Mononuclear cell (primary cell): ENCODE results near the gene DIAPH3. TPM values are rescaled to one million over a fixed set of nuclear protein-coding genes. Genes with fewer than 3 reads are reported as not detected.

Experiments used
- H3K27me3 ChIP-seq: 2 replicates; pipeline ENCODE4 v1.6.0; 2011; ENCODE audit warnings: low read length, control low read depth; ENCODE audit not compliant: insufficient read depth
- H3K4me1 ChIP-seq: 2 replicates; pipeline ENCODE4 v1.5.1; 2011; ENCODE audit warnings: mild to moderate bottlenecking, low read length, control low read depth; ENCODE audit not compliant: insufficient read depth
- H3K4me3 ChIP-seq: 2 replicates; pipeline ENCODE4 v1.5.1; 2011; ENCODE audit warnings: mild to moderate bottlenecking, low read length, moderate library complexity
- H3K9me3 ChIP-seq: 2 replicates; pipeline ENCODE4 v1.5.1; 2011; ENCODE audit warnings: low read depth, mild to moderate bottlenecking, control low read depth, low read length
- total RNA-seq: library from RNA; depleted of rRNA; stranded (reverse); fragments of >200 nt; gene quantifications from one replicate; pipeline ENCODE4 v1.2.3, GENCODE V29; 2012

Gene DIAPH3
- total RNA-seq, 1 donor: 0.21 TPM

GRCh38 chr13:59771272-59771671 is 392.5 kb downstream of the DIAPH3 start:
- no peaks in the 10 kb centered on the region for H3K4me1 ChIP-seq
- H3K4me3 ChIP-seq: no peak overlapping the region
- H3K9me3 ChIP-seq: no peaks in the 10 kb centered on the region
- H3K27me3 ChIP-seq: no peaks in the 10 kb centered on the region

DNA sequence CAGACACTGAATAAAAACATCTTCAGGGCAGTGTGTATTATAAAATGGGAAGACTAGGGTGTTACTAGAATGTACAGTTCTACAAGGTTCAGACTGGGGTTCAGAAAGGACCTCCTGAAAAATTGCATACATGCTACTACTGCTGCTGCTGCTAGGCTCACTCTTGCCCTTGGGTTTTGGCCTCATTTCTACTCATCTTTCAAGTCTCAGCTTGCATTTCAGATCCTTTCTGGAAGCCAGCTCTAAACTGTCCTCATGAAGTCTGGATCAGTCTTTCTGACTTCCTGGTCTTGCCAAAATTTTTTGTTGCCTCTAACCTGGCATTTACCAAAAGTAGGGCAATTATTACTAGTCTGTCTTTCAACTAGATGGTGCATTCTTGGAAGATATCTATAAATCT is 393.3 kb downstream of the DIAPH3 start:
- Histone ChIP-seq H3K27me3 (no peaks in the 10 kb centered on the region), H3K4me1 (no peaks in the 10 kb centered on the region), H3K4me3 (no peak overlapping the region), H3K9me3 (no peaks in the 10 kb centered on the region)

GRCh38 chr13:59766236-59766635 is 397.5 kb downstream of the DIAPH3 start:
- Histone ChIP-seq H3K4me1 (no peaks in the 10 kb centered on the region), H3K27me3 (no peaks in the 10 kb centered on the region), H3K9me3 (no peaks in the 10 kb centered on the region), H3K4me3 (no peak overlapping the region)

GRCh38 chr13:59755632-59756290 is 408.0 kb downstream of the DIAPH3 start:
- H3K4me1 ChIP-seq: no peaks in the 10 kb centered on the region
- H3K27me3 ChIP-seq: no peaks in the 10 kb centered on the region
- no peaks in the 10 kb centered on the region for H3K9me3 ChIP-seq
- no peak overlapping the region for H3K4me3 ChIP-seq

DNA sequence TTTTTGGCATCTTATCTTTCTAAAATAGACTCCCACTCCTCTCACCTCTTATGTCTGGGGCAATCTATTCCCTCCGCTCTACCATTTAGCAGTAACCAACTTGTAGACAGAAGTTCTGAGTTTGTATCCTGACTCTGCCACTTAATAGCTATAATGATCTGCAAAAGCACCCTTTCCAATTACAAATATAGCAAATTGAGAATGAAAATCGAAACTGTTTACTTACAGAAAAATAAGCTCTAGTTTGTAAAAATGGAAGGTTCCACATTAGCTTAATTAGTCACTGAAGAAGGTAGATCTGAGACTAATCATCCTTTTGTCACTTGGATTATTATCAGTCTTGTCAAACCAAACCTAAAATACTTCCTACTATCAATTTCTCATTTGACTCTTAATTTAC is 409.3 kb downstream of the DIAPH3 start:
- Histone ChIP-seq H3K27me3 (no peaks in the 10 kb centered on the region), H3K4me3 (no peak overlapping the region)

DNA sequence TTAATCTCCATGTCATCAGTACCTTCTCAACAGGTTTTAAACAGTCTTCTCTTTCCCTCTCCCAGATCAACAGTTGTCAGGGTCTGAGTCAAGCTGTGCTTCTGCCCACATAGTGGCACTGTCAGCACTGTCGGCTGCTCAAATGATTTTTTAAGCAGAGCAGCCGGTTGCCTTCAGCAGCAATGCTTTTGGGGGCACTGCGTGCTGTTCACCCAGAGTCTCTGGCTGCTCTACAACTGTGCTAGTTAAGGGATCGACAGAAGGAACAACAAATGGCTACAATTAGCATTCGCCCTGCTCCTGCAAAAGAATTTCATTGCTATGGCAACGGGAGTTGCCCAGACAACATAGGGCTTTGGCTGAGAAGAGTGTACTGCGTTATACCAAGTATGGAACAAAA is 412.9 kb downstream of the DIAPH3 start:
- no peaks in the 10 kb centered on the region for H3K9me3 ChIP-seq
- H3K4me3 ChIP-seq: no peak overlapping the region
- no peaks in the 10 kb centered on the region for H3K27me3 ChIP-seq
- no peaks in the 10 kb centered on the region for H3K4me1 ChIP-seq

More for the DNA sequence above, 409.3 kb downstream of the DIAPH3 start:
- Histone ChIP-seq H3K9me3 (no peaks in the 10 kb centered on the region), H3K4me1 (no peaks in the 10 kb centered on the region)

GRCh38 chr13:59748046-59748445 is 415.7 kb downstream of the DIAPH3 start:
- Histone ChIP-seq H3K9me3 (no peaks in the 10 kb centered on the region), H3K27me3 (no peaks in the 10 kb centered on the region), H3K4me3 (no peak overlapping the region)

DNA sequence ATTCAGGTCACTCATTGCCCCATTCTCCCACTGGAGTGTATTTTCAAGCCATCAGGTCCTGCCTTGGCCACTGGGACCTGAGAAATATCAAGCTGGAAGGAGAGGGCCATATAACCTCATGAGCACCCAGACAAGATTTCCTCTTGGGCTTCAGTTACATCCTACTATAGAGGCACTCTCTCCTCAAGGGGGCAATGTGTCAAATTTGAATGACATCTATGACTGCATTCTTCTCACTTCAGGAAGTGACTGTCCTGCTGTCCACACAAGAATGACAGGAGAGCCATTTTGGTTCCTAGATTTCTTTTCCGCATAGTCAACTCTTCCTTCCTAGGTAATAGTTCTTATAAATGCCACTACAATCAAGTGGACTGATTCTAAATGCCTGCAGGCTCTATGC is 416.2 kb downstream of the DIAPH3 start:
- no peaks in the 10 kb centered on the region for H3K4me1 ChIP-seq
- no peaks in the 10 kb centered on the region for H3K9me3 ChIP-seq
- H3K4me3 ChIP-seq: no peak overlapping the region
- H3K27me3 ChIP-seq: no peaks in the 10 kb centered on the region

More at GRCh38 chr13:59748046-59748445, 415.7 kb downstream of the DIAPH3 start:
- no peaks in the 10 kb centered on the region for H3K4me1 ChIP-seq

- no peaks in the 10 kb centered on the region for H3K27me3 ChIP-seq
- no peak overlapping the region for H3K4me3 ChIP-seq
- H3K4me1 ChIP-seq: no peaks in the 10 kb centered on the region
- no peaks in the 10 kb centered on the region for H3K9me3 ChIP-seq
Measured at GRCh38 chr13:59746291-59746962, 417.3 kb downstream of the DIAPH3 start.

- H3K4me1 ChIP-seq: no peaks in the 10 kb centered on the region
- H3K27me3 ChIP-seq: no peaks in the 10 kb centered on the region
- H3K4me3 ChIP-seq: no peak overlapping the region
- H3K9me3 ChIP-seq: no peaks in the 10 kb centered on the region
Measured at GRCh38 chr13:59745392-59745788, 418.3 kb downstream of the DIAPH3 start.

GRCh38 chr13:59744747-59745391 is 418.9 kb downstream of the DIAPH3 start:
- no peaks in the 10 kb centered on the region for H3K4me1 ChIP-seq
- no peaks in the 10 kb centered on the region for H3K9me3 ChIP-seq
- H3K27me3 ChIP-seq: no peaks in the 10 kb centered on the region
- H3K4me3 ChIP-seq: no peak overlapping the region

- Histone ChIP-seq H3K4me3 (no peak overlapping the region), H3K27me3 (no peaks in the 10 kb centered on the region), H3K4me1 (no peaks in the 10 kb centered on the region), H3K9me3 (no peaks in the 10 kb centered on the region)
Measured at GRCh38 chr13:59743195-59743594, 420.5 kb downstream of the DIAPH3 start.

DNA sequence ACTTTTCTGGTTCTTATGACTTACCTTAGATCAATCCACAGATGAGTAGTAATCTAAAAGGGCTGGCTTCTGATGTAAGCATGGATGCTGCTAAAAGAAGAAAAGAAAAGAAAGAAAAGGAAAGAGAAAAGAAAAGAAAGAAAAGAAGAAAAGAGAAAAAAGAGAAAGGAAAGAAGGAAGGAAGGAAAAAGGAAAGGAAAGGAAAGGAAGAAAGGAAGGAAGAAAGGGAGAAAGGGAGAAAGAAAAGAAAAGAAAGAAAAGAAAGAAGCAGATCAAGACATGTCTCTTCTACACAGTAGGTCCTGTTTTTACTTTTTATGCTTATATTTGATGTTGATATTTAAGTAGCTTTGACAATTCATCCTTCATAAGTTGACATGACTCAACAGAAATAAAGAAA is 421.3 kb downstream of the DIAPH3 start:
- no peaks in the 10 kb centered on the region for H3K27me3 ChIP-seq
- H3K9me3 ChIP-seq: no peaks in the 10 kb centered on the region
- H3K4me3 ChIP-seq: no peak overlapping the region
- H3K4me1 ChIP-seq: no peaks in the 10 kb centered on the region

- H3K4me1 ChIP-seq: no peaks in the 10 kb centered on the region
- no peaks in the 10 kb centered on the region for H3K9me3 ChIP-seq
- no peak overlapping the region for H3K4me3 ChIP-seq
- H3K27me3 ChIP-seq: no peaks in the 10 kb centered on the region
Measured at GRCh38 chr13:59738921-59739320, 424.8 kb downstream of the DIAPH3 start.

DNA sequence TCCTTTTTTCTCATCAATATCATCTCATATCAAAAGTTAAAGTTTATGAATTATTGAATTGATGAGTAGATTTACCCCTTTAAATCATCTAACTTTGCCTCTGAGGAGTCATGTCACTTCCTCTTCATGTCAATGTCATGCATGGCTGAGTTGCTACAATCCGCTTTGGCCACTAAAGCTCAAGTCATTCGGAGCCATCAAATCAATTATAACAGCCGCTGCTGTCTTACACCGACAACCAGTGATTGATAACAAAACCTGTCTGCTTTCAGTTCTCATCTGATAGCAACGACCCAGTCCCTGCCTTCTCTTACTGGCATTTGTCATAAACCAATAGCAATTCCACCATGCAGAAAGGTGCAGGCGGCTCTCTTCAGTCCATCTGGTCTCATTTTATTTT is 429.3 kb downstream of the DIAPH3 start:
- no peak overlapping the region for H3K4me3 ChIP-seq
- H3K27me3 ChIP-seq: no peaks in the 10 kb centered on the region
- no peaks in the 10 kb centered on the region for H3K4me1 ChIP-seq
- no peaks in the 10 kb centered on the region for H3K9me3 ChIP-seq
